ENCODE measurements around the gene F2.
"Not testable (repeated sequence)": the region's sequence is repeated elsewhere in the genome, so short reads cannot be mapped to it uniquely, and the experiment has no call there.

The F2 gene

DNA sequence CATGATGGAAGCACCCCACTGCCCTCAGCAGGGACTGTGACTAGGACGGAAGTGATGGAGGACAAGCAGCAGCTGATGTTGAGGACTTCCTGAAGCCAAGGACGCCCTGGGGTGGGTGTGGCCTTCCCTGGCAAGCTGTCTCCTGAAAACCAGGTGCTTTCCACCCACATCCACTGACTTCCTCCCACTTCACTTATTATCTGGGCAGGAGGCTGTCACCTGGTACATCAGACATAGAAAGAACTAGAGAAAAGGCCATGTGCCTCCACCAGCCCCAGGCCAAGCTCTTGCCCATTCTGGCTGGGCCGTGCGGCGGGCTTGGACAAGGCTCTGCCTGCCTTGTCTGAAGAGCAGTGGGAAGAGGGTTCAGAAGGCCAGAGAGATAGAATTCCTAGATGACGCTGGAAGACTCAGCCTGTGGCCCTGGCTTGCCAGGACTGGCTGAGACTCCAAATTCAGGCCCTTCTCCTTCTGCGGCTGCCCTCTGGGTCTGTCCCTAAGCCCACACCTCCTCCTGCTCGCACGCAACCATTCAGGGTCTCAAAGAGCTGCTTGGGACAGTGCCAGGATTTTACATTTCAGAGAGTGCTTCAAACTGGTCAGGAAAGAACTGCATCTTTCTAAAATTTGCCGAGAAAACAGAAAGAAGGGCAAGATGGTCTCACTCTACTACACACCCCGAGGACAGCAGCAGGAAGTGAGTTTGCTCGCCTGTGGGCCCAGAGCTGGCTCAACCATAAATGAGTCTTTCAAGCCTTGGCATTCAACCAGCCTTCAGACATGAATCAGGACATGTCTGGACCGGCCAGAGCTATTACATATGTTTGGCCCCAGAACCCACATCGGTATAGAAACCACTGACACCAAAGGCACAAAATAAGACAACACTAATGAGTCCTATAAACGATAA, 31.9 kb upstream of the F2 start:
- no peak for DNase-seq

DNA sequence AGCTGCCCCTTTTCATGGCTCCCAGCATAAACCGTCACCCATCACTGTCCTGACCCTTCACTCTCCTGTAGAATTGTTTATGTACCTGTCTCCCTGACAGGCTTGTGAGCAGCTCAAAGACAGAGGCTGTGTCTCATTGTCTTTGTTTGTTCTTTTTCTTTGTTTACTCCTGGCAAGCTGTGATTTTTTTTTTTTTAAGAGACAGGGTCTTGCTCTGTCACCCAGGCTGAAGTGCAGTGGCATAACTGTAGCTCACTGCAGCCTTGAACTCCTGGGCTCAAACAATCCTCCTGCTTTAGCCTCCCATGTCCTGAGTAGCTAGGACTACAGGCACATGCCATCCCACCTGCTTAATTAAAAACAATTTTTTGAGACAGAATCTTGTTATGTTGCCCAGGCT, 28.3 kb upstream of the F2 start:
- DNase-seq = no peak

DNA sequence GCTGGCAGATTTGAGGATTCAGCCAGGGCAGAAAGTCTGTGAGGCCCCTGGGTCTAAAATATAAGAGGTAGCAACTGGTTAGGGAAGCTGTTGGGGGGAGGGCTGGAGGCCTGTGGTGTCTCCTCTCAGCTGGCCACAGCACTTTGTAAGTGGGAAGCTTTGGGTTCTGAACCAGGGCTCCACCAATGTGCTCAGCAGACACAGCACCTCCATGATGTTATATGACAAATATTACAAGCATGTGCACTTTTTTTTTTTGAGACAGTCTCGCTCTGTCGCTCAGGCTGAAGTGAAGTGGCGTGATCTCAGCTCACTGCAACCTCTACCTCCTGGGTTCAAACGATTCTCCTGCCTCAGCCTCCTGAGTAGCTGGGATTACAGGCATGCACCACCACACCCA, 26.6 kb upstream of the F2 start:
- no peak for DNase-seq

DNA sequence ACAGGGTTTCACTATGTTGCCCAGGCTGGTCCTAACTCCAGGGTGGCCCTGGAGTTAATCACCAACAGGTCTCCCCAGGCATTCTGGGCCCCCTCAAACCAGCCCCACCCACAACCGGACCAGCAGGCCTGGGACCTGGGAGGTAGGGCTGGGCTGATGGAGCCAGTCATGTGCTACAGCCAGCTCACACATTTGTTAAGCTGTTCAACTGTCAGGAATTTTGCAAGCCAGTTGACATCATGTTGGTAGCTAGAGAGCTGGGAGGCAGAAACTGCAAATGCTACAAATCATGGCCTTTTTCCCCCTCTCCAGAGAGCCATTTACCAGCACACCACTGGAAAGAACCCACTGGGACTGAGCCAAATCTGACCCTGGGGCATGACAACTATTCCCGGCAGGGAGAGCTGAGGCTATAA, 25.4 kb upstream of the F2 start:
- no peak for DNase-seq

DNA sequence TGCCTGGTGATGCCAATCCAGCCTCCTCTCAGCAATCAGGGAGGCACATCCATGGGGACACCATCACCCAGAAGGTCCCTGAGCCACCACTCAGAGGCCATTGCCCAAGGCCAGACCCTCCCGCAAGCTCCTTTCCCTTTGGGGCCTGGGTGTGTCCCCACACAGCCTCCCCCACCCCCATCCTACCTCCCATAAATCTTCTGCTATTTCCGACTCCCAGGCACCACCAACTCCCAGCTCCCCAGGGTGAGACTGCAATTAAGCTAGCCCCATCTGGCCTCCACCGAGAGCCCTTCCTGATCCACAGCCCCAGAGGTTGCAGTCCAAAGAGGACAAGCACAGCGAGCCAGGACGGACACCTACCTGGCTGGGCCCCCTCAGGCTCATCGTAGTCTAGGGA, 24.9 kb upstream of the F2 start:
- DNase-seq = no peak

DNA sequence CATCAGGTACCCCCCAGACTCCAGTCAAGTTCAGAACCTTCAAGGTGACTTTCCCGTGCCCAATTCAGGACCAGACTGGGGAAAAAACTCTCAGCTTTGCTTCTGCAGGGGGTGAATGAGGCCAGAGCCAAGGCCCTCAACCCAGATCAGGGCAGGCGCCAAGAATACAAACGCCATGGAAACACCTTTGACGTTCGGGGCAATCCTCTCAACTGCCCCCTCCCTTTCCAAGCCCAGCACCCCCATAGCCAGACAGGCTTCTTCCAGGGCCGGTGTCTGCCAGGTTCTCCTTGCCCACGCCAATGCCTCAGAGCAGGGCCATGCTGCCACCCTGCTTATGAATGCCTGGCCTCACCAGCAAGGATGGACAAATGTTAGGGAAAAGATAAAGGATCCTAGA, 24.4 kb upstream of the F2 start:
- DNase-seq = no peak

DNA sequence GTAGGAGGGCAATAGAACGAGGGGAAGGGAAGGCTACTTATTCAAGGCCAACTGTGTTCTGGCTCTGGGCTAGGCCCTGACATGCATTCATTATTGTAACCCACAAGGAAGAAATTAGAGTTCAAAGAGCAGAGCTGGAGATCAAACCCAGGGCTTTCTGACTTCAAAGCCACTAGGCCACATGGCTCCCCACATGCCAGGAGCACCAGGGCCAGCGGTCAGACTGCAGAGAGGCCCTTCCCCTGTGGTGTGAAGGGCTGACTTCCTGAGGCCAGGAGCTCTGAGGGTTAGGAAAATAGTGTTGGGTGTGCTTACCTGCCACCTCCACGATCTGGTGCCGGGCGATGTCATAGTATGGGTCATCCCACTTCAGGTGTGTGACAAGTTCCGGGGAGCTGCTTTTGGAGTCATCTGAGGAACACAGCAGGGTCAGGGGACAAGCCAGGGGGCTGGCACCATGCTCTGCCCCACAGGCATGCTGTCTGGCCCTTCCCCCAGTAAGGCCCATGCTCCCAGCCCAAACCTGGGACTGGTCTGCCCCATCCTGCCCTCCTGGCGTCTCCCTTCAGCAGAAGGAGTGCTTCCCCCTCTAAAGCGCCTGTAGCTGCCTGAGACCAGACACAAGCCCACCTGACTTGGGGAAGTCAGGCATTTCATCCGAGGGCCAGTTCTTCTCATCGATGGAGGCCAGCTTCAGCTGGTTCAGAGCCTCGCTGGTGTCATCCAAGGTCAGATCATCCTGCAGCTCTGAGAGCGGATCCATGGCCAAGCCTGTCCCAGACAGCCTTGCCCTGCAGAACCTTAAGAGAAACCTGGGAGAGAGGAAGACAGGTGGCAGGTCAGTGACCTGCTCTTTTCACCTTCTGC, 23.4 kb upstream of the F2 start:
- no peak for DNase-seq

DNA sequence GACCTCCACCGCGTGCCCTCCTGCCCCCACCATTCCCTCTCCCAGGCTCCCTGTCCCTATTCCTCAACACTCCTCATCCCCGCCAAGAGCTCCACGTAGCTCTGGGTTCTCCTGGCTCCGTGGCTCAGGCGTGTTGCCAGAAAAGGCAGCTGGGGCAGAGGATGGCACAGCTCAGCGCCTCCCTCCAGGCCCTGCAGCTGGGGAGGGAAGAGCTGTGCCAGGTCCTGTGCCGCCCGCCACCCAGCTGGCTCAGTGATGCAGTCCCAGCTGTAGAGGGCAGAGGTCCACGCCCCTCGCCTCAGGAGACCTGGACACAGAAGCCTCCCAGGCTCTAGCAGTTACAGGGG, 22.8 kb upstream of the F2 start:
- peak; percentile 73 for DNase-seq

DNA sequence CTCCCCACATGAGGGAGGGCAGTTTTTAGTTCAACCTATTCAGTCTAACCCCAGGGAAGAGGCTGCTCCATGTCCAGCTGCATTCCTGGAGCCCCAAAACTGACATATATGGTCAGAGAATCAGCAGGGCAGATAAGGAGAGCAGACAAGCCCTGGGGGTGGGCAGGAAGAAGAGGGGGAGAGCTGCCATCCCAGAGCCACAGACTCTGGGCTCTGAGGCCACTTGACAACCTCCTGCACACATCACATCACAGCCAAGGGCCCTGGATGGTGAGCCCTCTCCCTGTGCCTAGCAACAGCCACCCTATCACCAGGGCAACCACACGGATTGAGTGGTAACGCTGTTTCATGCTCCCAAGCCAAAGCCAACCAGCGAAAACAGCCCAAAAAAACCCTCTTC, 21.7 kb upstream of the F2 start:
- peak; percentile 34 for DNase-seq

DNA sequence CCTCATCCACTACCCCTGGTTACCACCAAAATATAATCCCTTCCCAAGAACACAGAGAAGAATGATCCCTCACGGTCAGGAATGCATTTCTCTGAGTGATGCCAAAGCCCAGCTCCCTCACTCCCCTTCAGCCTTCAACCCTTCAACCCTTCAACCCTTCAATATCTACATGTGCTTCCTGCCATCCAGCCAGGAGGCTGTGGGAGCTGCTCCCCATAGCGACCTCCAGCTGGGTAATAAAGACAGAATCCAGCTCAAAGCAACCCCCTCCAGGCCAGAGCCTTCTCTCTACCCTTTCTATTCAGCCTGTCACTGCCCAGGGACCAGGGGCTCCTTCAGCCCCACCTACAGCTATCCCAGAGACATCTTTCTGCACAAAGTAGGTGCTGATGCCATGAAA, 21.3 kb upstream of the F2 start:
- no peak for DNase-seq

DNA sequence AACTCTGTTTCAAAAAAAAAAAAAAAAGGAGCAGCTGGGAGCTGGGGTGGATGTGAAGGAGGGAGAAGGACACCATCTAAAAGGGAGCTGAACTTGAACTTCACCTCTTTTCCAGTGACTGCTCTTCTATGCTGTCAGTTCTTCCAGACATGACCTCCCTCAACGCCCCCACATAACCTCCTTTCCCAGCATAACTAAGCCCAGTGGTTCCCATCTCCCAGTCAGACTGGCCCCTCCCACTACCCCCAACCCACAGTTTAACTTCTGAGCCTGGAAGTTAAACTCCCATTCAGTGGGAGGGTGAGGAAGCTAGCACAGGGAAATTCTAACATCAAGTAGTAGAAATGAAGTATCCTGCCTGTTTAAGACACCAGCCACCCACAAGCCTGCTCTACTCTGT, 20.4 kb upstream of the F2 start:
- DNase-seq = no peak

DNA sequence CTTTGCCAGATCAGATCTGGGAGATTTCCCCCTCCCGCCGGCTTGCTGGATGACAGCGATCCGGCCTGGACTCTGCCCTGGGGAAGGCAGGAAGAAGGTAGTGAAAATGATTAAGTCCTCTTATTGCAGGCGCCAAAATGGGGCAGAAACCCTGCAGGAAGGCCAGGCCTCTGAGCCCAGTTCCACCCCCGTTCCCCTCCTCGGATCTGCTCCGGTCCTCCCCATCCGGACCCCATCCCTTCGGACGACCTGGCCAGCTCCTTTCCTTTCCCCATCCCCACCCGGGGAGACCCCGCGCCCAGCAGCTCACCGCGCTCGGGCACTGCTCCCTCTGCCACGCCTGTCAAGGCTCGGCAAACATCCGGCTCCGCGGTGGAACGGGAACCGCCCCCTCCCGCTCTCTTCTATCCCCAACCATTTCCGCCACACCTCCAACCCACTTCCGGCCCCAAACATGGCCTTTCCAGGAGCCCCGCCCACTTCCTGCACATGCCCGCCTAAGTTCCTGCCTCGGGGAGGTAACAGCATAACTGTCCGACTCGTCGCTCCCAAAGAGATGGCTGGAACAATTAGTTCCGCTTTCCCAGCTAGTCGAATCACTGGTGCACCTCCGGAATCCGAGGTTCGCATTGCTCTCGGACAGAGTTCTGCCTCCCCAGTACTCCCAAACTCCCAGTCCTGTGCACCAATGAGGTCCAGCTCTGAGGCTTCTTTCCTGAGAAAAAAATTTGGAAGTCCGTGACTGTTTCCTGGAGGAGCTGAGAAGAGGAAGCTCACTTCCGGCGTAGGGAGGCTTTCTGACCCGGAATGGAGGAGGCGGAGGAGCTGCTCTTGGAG, 18.6 kb upstream of the F2 start, which contains the start of the genes ARHGAP1 and ZNF408:
TSS of gene ARHGAP1 (minus strand) at position 379 of the 837 bp plus-strand sequence. CDS start 4,512 bp downstream, outside the sequence.
TSS of gene ZNF408 (plus strand) at position 791 of the 837 bp plus-strand sequence. CDS start at position 808, 17 bp downstream.
- peak; percentile 99 for DNase-seq

DNA sequence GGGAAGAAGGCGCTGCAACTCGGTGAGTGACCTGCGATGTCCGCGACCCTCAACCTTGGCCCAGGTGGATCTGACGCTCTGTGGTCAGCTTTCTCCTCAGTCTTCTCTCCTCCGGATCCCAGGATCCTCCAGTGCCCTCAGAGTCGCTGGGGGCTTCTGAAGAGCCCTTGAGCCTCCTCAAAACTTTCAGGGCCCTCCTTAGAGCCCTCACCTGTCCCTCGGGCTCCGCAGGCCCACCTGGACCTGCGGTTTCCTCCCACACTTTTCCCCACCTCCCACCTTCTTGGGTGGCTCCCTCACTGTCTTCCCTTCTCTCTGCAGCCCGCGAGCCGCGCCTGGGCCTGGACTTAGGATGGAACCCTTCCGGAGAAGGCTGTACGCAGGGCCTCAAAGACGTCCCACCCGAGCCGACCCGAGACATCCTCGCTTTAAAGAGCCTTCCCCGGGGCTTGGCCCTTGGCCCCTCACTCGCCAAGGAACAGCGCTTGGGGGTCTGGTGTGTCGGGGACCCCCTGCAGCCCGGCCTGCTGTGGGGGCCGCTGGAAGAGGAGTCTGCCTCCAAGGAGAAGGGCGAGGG, 17.8 kb upstream of the F2 start:
- no peak for DNase-seq

DNA sequence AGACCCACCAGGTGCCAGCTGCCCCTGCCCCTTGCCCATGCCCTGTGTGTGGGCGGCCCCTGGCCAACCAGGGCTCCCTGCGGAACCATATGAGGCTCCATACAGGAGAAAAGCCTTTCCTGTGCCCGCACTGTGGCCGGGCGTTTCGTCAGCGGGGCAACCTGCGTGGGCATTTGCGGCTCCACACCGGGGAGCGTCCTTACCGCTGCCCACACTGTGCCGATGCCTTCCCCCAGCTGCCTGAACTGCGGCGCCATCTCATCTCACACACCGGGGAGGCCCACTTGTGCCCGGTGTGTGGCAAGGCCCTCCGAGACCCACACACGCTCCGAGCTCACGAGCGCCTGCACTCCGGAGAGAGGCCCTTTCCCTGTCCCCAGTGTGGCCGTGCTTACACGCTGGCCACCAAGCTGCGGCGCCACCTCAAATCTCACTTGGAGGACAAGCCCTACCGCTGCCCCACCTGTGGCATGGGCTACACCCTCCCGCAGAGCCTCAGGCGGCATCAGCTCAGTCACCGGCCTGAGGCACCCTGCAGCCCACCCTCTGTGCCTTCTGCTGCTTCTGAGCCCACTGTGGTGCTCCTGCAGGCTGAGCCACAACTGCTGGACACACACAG, 13.8 kb upstream of the F2 start:
- no peak for DNase-seq

DNA sequence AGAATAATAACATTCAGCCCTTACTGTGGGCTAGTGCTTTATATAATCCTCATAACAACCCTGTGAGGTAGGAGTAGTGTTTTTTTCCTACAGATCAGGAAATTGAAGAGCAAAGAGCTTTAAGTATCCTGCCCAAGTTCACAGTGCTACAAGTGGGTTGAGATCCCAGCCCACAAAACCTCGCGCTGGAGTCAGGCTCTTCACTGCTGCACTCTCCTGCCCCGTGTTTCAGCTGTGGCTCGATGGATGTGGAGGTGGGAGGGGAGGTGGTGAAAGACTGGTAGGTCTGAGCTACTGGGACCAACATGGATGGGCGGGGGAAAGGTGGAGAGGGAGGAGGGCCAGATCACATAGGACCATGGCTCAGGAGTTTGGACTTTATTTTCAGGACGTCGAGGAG, 12.1 kb upstream of the F2 start:
- DNase-seq = no peak

DNA sequence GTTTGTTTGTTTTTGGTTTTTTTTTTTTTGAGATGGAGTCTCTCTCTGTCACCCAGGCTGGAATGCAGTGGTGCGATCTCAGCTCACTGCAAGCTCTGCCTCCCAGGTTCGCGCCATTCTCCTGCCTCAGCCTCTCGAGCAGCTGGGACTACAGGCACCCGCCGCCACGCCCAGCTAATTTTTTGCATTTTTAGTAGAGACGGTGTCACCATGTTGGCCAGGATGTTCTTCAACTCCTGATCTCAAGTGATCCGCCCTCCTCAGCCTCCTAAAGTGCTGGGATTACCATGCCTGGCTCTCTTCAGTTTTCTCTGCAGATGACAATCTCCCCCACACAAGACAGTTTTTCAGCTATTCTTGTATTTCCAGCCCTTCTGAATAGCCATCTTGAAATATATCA, 9.7 kb upstream of the F2 start:
- DNase-seq = not testable (repeated sequence)

DNA sequence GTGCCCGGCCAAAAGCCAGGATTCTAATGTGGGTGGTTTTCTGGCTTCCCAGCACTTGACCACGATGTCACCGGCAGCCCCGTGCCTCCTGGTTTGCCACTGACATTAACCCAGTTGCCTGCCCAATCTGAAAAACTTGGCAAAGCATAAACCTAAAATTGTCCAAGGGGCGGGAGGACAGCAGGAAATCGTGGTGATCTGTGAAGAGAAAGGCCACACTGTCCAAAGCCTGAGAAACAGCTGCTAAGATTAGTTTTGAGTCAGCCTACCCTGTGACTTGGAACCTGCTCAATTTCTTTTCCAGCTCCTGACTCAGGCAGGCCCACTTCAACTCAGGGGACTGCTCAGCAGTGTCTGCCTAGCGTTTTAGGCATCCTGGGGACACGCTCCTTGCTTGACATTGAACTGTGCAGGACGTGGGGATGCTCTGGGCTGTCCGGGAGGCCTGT, 8.2 kb upstream of the F2 start:
- no peak for DNase-seq

DNA sequence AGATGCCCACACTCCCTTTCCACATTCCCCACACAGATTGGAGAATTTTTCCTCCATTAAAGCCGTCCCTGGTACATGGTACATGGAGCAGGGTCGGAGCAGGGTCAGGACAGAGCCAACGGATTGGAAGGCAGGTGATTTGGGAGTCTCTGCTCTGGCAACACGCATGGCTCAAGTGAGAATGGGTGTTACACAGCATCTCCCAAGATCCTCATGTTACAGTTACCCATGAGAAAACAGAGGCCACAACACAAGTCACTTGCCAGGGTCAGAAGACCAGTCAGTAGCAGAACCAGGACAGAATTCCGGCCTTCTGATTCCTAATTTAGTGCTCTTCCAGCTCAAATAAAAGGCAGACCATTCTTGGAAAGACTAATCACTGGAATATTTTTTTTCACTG, 7.7 kb upstream of the F2 start:
- DNase-seq = no peak

DNA sequence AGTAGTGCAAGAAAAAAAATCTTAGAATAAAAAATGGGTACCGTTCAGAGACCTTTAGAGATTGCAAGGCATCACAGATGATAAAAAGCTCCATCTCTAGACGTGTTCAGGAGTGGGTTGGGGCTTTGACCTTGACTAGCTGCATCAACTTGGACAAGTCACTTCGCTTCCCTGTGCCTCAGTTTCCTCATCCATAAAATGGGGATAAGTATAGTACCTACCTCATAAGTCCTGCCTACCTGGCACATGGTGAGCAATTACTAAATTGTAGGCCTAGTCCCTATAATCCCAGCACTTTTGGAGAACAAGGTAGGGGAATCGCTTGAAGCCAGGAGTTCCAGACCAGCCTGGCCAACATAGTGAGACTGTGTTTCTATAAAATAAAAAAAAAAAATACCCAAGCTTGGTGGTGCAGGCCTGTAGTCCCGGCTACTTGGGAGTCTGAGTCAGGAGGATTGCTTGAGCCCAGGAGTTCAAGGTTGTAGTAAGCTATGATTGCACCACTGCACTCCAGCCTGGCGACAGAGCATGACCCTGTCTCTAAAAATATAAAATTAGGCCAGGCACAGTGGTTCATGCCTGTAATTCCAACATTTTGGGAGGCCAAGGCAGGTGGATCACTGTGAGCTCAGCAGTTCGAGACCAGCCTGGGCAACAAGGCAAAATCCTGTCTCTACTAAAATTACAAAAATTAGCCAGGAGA, 6.0 kb upstream of the F2 start:
- no peak for DNase-seq

DNA sequence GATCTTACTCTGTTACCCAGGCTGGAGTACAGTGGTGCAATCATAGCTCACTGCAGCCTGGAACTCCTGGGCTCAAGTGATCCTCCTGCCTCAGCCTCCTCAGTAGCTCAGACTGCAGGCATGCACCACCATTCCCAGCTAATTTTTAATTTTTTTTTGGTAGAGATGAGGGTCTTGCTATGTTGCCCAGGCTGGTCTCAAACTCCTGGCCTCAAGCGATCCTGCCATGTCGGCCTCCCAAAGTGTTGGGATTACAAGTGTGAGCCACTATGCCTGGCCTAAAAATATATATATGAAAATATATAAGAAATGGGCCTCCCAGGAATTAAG, 1.2 kb upstream of the F2 start:
- not testable (repeated sequence) for DNase-seq

Data from right forelimb (tissue), 1 donor.